IMR-90 (cell line): Measurements from ENCODE around the gene CASP8AP2. TPM values are rescaled to one million over a fixed set of nuclear protein-coding genes. Genes with fewer than 3 reads are reported as not detected.

Experiments
- ATAC-seq: fragments of 200-7000 bp; cut with Tn5 transposase; 2 replicates; pipeline ENCODE4 v1.9.1; 2020; ENCODE audit warnings: low read depth, mild to moderate bottlenecking, moderate library complexity
- BruUV-seq: library from RNA; stranded (reverse); fragments of 400-500 nt; replicated peaks from 2 replicates; lab custom pipeline; 2021; lab: Mats Ljungman, UMichigan
- CTCF ChIA-PET: fragments of 300-600 bp; formaldehyde crosslinking; extraction: SDS; loops from one replicate; lab custom pipeline; 2021; ENCODE audit warnings: antibody characterized with exemption; lab: Yijun Ruan, JAX
- POLR2A ChIA-PET: fragments of 300-600 bp; sonication (Branson Sonifier 250); formaldehyde crosslinking; loops from one replicate; lab custom pipeline; 2022; ENCODE audit warnings: antibody characterized with exemption; ENCODE audit not compliant: unreplicated experiment; lab: Charles Lee
- DNase-seq: peaks from one replicate; pipeline ENCODE4 v3.0.0; 2013
- H2AFZ ChIP-seq: replicated peaks from 2 replicates; pipeline ENCODE3; 2013; ENCODE audit warnings: low read length, mild to moderate bottlenecking; ENCODE audit not compliant: poor library complexity
- H2AK5ac ChIP-seq: 2 replicates; pipeline ENCODE4 v1.6.1; 2013; ENCODE audit warnings: low read depth, low read length, inconsistent platforms
- H2AK9ac ChIP-seq: replicated peaks from 2 replicates; pipeline ENCODE3; 2013; ENCODE audit warnings: mild to moderate bottlenecking, low read depth, low read length, moderate library complexity; ENCODE audit not compliant: poor library complexity
- H2BK120ac ChIP-seq: 2 replicates; pipeline ENCODE4 v1.6.1; 2013; ENCODE audit warnings: low read depth, low read length, inconsistent platforms
- H2BK15ac ChIP-seq: 3 replicates; pipeline ENCODE4 v1.6.1; 2013; ENCODE audit warnings: low read depth, low read length, inconsistent platforms
- H2BK20ac ChIP-seq: 2 replicates; pipeline ENCODE4 v1.6.1; 2013; ENCODE audit warnings: low read depth, mild to moderate bottlenecking, inconsistent platforms, low read length, moderate library complexity
- H2BK5ac ChIP-seq: 2 replicates; pipeline ENCODE4 v1.6.1; 2013; ENCODE audit warnings: mild to moderate bottlenecking, low read depth, low read length, inconsistent platforms; ENCODE audit not compliant: poor library complexity, severe bottlenecking
- H3K14ac ChIP-seq: replicated peaks from 2 replicates; pipeline ENCODE4 v1.6.1; 2013; ENCODE audit warnings: low read depth, low read length, inconsistent platforms
- H3K18ac ChIP-seq: 2 replicates; pipeline ENCODE4 v1.6.1; 2013; ENCODE audit warnings: low read depth, low read length, control low read depth
- H3K23ac ChIP-seq: 2 replicates; pipeline ENCODE4 v1.6.1; 2013; ENCODE audit warnings: low read depth, low read length, inconsistent platforms
- H3K27ac ChIP-seq: 2 replicates; pipeline ENCODE4 v1.5.1; 2013; ENCODE audit warnings: mild to moderate bottlenecking, control low read depth, low read length; ENCODE audit not compliant: insufficient read depth
- H3K27me3 ChIP-seq: 2 replicates; pipeline ENCODE4 v1.6.1; 2013; ENCODE audit warnings: low read length; ENCODE audit not compliant: control insufficient read depth, insufficient read depth
- H3K36me3 ChIP-seq: 2 replicates; pipeline ENCODE4 v1.6.1; 2013; ENCODE audit warnings: low read length, mixed read lengths; ENCODE audit not compliant: control insufficient read depth, insufficient read depth
- H3K4ac ChIP-seq: 2 replicates; pipeline ENCODE4 v1.6.1; 2013; ENCODE audit warnings: low read depth, low read length, inconsistent platforms
- H3K4me1 ChIP-seq: 2 replicates; pipeline ENCODE4 v1.6.1; 2013; ENCODE audit warnings: low read length, mixed read lengths; ENCODE audit not compliant: control insufficient read depth, insufficient read depth
- H3K4me2 ChIP-seq: 2 replicates; pipeline ENCODE4 v1.6.1; 2013; ENCODE audit warnings: low read depth, mild to moderate bottlenecking, control low read depth, low read length, moderate library complexity
- H3K4me3 ChIP-seq: 2 replicates; pipeline ENCODE4 v1.5.1; 2013; ENCODE audit warnings: low read depth, mild to moderate bottlenecking, control low read depth, low read length, moderate library complexity; ENCODE audit not compliant: insufficient read depth
- H3K56ac ChIP-seq: 2 replicates; pipeline ENCODE4 v1.6.1; 2013; ENCODE audit warnings: low read length, inconsistent platforms; ENCODE audit not compliant: insufficient read depth; ENCODE audit errors: extremely low read depth
- H3K79me1 ChIP-seq, 2 experiments: 2 replicates each; pipeline ENCODE4 v1.6.1; 2013; ENCODE audit warnings: low read length in 2 of 2, inconsistent platforms in 1 of 2, low read depth in 1 of 2
- H3K9ac ChIP-seq: 2 replicates; pipeline ENCODE4 v1.6.1; 2013; ENCODE audit warnings: low read depth, low read length, control low read depth
- H3K9me1 ChIP-seq: 2 replicates; pipeline ENCODE4 v1.6.1; 2013; ENCODE audit warnings: low read length, inconsistent platforms; ENCODE audit not compliant: insufficient read depth
- H3K9me3 ChIP-seq: 2 replicates; pipeline ENCODE4 v1.6.1; 2013; ENCODE audit warnings: low read length; ENCODE audit not compliant: control insufficient read depth, insufficient read depth
- H4K20me1 ChIP-seq: 2 replicates; pipeline ENCODE4 v1.6.1; 2013; ENCODE audit warnings: low read length, inconsistent platforms; ENCODE audit not compliant: insufficient read depth
- H4K5ac ChIP-seq: 2 replicates; pipeline ENCODE4 v1.6.1; 2013; ENCODE audit warnings: mild to moderate bottlenecking, low read depth, low read length, control low read depth
- H4K8ac ChIP-seq, 2 experiments: 2 replicates each; pipeline ENCODE4 v1.6.1; 2013; ENCODE audit warnings: low read depth in 2 of 2, low read length in 2 of 2, control low read depth in 1 of 2, inconsistent platforms in 1 of 2
- H4K91ac ChIP-seq: 2 replicates; pipeline ENCODE4 v1.6.1; 2013; ENCODE audit warnings: low read depth, low read length, inconsistent platforms; ENCODE audit not compliant: insufficient read depth
- BHLHE40 ChIP-seq: fragments of 150-350 bp; IDR thresholded peaks from 2 replicates; pipeline ENCODE4 v1.6.1; 2016; ENCODE audit warnings: mild to moderate bottlenecking, low read depth, low read length
- CEBPB ChIP-seq: IDR thresholded peaks from 2 replicates; pipeline ENCODE4 v1.6.1; 2012; ENCODE audit warnings: low read depth, low read length, improper control_type of control experiment
- CHD1 ChIP-seq: IDR thresholded peaks from 2 replicates; pipeline ENCODE4 v1.6.1; 2012; ENCODE audit warnings: low read depth, low read length, improper control_type of control experiment
- CTCF ChIP-seq: conservative IDR thresholded peaks from 2 replicates; pipeline ENCODE4 v1.5.1; 2012; ENCODE audit warnings: mild to moderate bottlenecking, low read depth, low read length, improper control_type of control experiment
- ELK1 ChIP-seq: fragments of 150-350 bp; IDR thresholded peaks from 2 replicates; pipeline ENCODE4 v1.6.1; 2016; ENCODE audit warnings: low read depth, mild to moderate bottlenecking, low read length, moderate library complexity, borderline replicate concordance
- FOS ChIP-seq: fragments of 150-350 bp; IDR thresholded peaks from 2 replicates; pipeline ENCODE4 v1.6.1; 2016; ENCODE audit warnings: low read depth, low read length
- MAFK ChIP-seq: IDR thresholded peaks from 2 replicates; pipeline ENCODE4 v1.6.1; 2012; ENCODE audit warnings: low read depth, low read length, improper control_type of control experiment
- MAZ ChIP-seq: IDR thresholded peaks from 2 replicates; pipeline ENCODE4 v1.6.1; 2012; ENCODE audit warnings: low read depth, mild to moderate bottlenecking, low read length, improper control_type of control experiment, moderate library complexity, borderline replicate concordance
- MXI1 ChIP-seq: IDR thresholded peaks from 2 replicates; pipeline ENCODE4 v1.6.1; 2012; ENCODE audit warnings: low read depth, mild to moderate bottlenecking, low read length, moderate library complexity, borderline replicate concordance
- NFE2L2 ChIP-seq: fragments of 150-350 bp; IDR thresholded peaks from 2 replicates; pipeline ENCODE4 v1.6.1; 2016; ENCODE audit warnings: low read depth, mild to moderate bottlenecking, low read length
- POLR2A ChIP-seq: IDR thresholded peaks from 2 replicates; pipeline ENCODE4 v1.6.1; 2012; ENCODE audit warnings: mild to moderate bottlenecking, low read depth, low read length
- RAD21 ChIP-seq: IDR thresholded peaks from 2 replicates; pipeline ENCODE4 v1.6.1; 2012; ENCODE audit warnings: low read length, improper control_type of control experiment
- RCOR1 ChIP-seq: IDR thresholded peaks from 2 replicates; pipeline ENCODE4 v1.6.1; 2012; ENCODE audit warnings: mild to moderate bottlenecking, low read length, improper control_type of control experiment; ENCODE audit not compliant: insufficient replicate concordance
- RFX5 ChIP-seq: IDR thresholded peaks from 2 replicates; pipeline ENCODE4 v1.8.0; 2012; ENCODE audit warnings: low read depth, mild to moderate bottlenecking, low read length, moderate library complexity
- SMC3 ChIP-seq: fragments of 150-350 bp; IDR thresholded peaks from 2 replicates; pipeline ENCODE4 v1.6.1; 2016; ENCODE audit warnings: low read depth, mild to moderate bottlenecking, antibody characterized with exemption, low read length, moderate library complexity
- USF2 ChIP-seq: fragments of 150-350 bp; IDR thresholded peaks from 2 replicates; pipeline ENCODE4 v1.6.1; 2017; ENCODE audit warnings: mild to moderate bottlenecking, antibody characterized with exemption, low read length, low read depth
- WGBS, 2 experiments: methylation state at CpG; one replicate each; pipeline versions ENCODE4 v1.1.5 to v1.1.7; 2013; ENCODE audit warnings: missing lambda C conversion rate in 2 of 2; ENCODE audit not compliant: insufficient read length in 1 of 2; ENCODE audit errors: extremely low coverage in 2 of 2; 5-methylcytosine and 5-hydroxymethylcytosine counted together
- dilution Hi-C: fragments of 300-500 bp; cut with HindIII; formaldehyde crosslinking; loops from one replicate; pipeline ENCODE4 v1.14.3; 2018; ENCODE audit warnings: low sequenced_read_pairs; ENCODE audit not compliant: unreplicated experiment
- in situ Hi-C: fragments of 300-500 bp; cut with MboI; formaldehyde crosslinking; loops from 3 replicates; pipeline ENCODE4 v1.14.3; 2019; ENCODE audit warnings: low sequenced_read_pairs, inconsistent platforms, mixed read lengths
- intact Hi-C: fragments of 100-400 bp; cut with micrococcal nuclease; formaldehyde crosslinking; loops from 2 replicates; pipeline ENCODE4 v1.10.0; 2022
- polyA plus RNA-seq, 3 experiments: library from polyadenylated mRNA; depleted of rRNA; stranded (reverse); fragments of >200 nt; gene quantifications; 2 replicates each; pipeline ENCODE4 v1.2.3, GENCODE V29; 2012; ENCODE audit warnings: low replicate concordance in 1 of 3
- total RNA-seq: library from RNA; depleted of rRNA; stranded (reverse); fragments of >200 nt; gene quantifications from 2 replicates; pipeline ENCODE4 v1.2.3, GENCODE V29; 2012

Gene CASP8AP2
- total and polyA plus RNA-seq, 2 of the 4 experiments (the other 2 are of a cell fraction): 5.0 to 11.1 TPM

GRCh38 chr6:89910902-89911240, 81.2 kb downstream of the CASP8AP2 start:
- H3K18ac ChIP-seq: no peak overlapping the region
- dilution Hi-C loops: no loop called here
- H3K4me1 ChIP-seq: no peaks in the 10 kb centered on the region
- H3K9me3 ChIP-seq: no peaks in the 10 kb centered on the region
- no peak overlapping the region for H2BK120ac ChIP-seq
- ChIA-PET CTCF (interaction anchor here (0.7 kb wide), 1 partner anchor 571 kb away, joined by 3 read pairs; no protein-coding TSS in a partner anchor), POLR2A (no interaction called here)
- H3K4me3 ChIP-seq: no peak overlapping the region
- H3K56ac ChIP-seq: no peak overlapping the region
- H4K20me1 ChIP-seq: no peaks in the 10 kb centered on the region
- H2BK15ac ChIP-seq: no peak overlapping the region
- H4K5ac ChIP-seq: no peak overlapping the region
- H3K27ac ChIP-seq: no peak overlapping the region
- no peak overlapping the region for H3K14ac ChIP-seq
- 67% methylated on average over 1 of the region's 1 CpG; no CpG with 5 or more reads in 1 of the 2 experiments for WGBS, 2 experiments
- BruUV-seq: no TSS peak
- no peak overlapping the region for H2AK9ac ChIP-seq
- no peaks in the 10 kb centered on the region for H3K9me1 ChIP-seq
- H2BK20ac ChIP-seq: no peak overlapping the region
- H3K23ac ChIP-seq: no peak overlapping the region
- no peaks in the 10 kb centered on the region for H3K79me1 ChIP-seq
- no peaks in the 10 kb centered on the region for H3K36me3 ChIP-seq
- no peak overlapping the region for H4K8ac ChIP-seq
- H2AFZ ChIP-seq: no peak overlapping the region
- H3K4me2 ChIP-seq: no peak overlapping the region
- DNase-seq (no peak), ATAC-seq (no peak)
- no peak overlapping the region for H2BK5ac ChIP-seq
- intact Hi-C loops: no loop called here
- H2AK5ac ChIP-seq: no peak overlapping the region
- H3K4ac ChIP-seq: no peak overlapping the region
- in situ Hi-C loops: no loop called here
- no peak overlapping the region for H3K9ac ChIP-seq
- H4K91ac ChIP-seq: no peak overlapping the region
- peaks cover 3% of the 10 kb centered on the region for H3K27me3 ChIP-seq
- TF ChIP-seq RAD21: no peak
- no peak for TF ChIP-seq MXI1
- TF ChIP-seq RCOR1: no peak
- TF ChIP-seq RFX5: no peak
- no peak for TF ChIP-seq BHLHE40
- no peak for TF ChIP-seq NFE2L2
- TF ChIP-seq SMC3: no peak
- no peak for TF ChIP-seq USF2
- no peak for TF ChIP-seq CEBPB
- TF ChIP-seq CHD1: no peak
- TF ChIP-seq FOS: no peak
- TF ChIP-seq MAFK: no peak
- no peak for TF ChIP-seq ELK1
- TF ChIP-seq CTCF: no peak
- TF ChIP-seq MAZ: no peak
- no peak for TF ChIP-seq POLR2A
